Psoas muscle (tissue), 8 donors: ENCODE data around the gene CACNA1C. TPM values are rescaled to one million over a fixed set of nuclear protein-coding genes. Genes with fewer than 3 reads are reported as not detected.

Experiments
- ATAC-seq, 4 donors: fragments of 200-7000 bp; cut with Tn5 transposase; one replicate each; pipeline ENCODE4 v1.9.1; 2020; ENCODE audit warnings: moderate library complexity in 3 of 4, mild to moderate bottlenecking in 2 of 4
- DNase-seq, 2 donors: peaks; one replicate each; pipeline ENCODE4 v3.0.0-alpha.2; 2020
- H3K27ac ChIP-seq: fragments of 200-600 bp; one replicate; pipeline ENCODE4 v1.8.0; 2022
- H3K27me3 ChIP-seq, 3 donors: fragments of 200-600 bp in 1 of 3; one replicate each; pipeline versions ENCODE4 v1.6.1 to v1.8.0; 2013 to 2022; ENCODE audit warnings: low read length in 2 of 3, mild to moderate bottlenecking in 2 of 3, moderate library complexity in 1 of 3; ENCODE audit not compliant: insufficient read depth in 3 of 3
- H3K36me3 ChIP-seq, 2 donors: fragments of 200-600 bp in 1 of 2; one replicate each; pipeline versions ENCODE4 v1.6.1 to v1.8.0; 2013 to 2022; ENCODE audit warnings: low read depth in 1 of 2, mild to moderate bottlenecking in 1 of 2, moderate library complexity in 1 of 2; ENCODE audit not compliant: insufficient read depth in 1 of 2
- H3K4me1 ChIP-seq: fragments of 200-600 bp; one replicate; pipeline ENCODE4 v1.8.0; 2022
- H3K4me3 ChIP-seq: fragments of 200-600 bp; one replicate; pipeline ENCODE4 v1.8.0; 2022; ENCODE audit warnings: mild to moderate bottlenecking
- H3K9me3 ChIP-seq: fragments of 200-600 bp; one replicate; pipeline ENCODE4 v1.8.0; 2022
- CTCF ChIP-seq: fragments of 200-600 bp; IDR thresholded peaks from one replicate; pipeline ENCODE4 v1.8.0; 2022; ENCODE audit warnings: antibody characterized with exemption
- WGBS, 3 donors: extraction: QIAGEN DNeasy Blood & Tissue Kit; methylation state at CpG; one replicate each; pipeline versions ENCODE4 v1.1.6 to v1.1.7; 2013; 5-methylcytosine and 5-hydroxymethylcytosine counted together
- intact Hi-C, 2 donors: fragments of 100-400 bp; cut with DNase I; formaldehyde crosslinking; loops; one replicate each; pipeline versions ENCODE4 v1.11.0 to v1.14.2; 2022
- polyA plus RNA-seq, 3 donors: library from polyadenylated mRNA; stranded (reverse); fragments of 200-250 nt; gene quantifications; one replicate each; pipeline ENCODE4 v1.2.3, GENCODE V29; 2013
- total RNA-seq, 4 donors: library from RNA; stranded (reverse); fragmentation: NEBNext Ultra II Directional in 2 of 4; extraction: Animal tissue kit (Norgen Biotek cat#: 25700) in 2 of 4; gene quantifications; one replicate each; pipeline versions ENCODE4 v1.2.1 to v1.2.4, GENCODE V29; 2021 to 2023
- donor health status: healthy with polysubstance abuse.
- donor health status: DM: no; HTN: no; CAD: no; lungs with moderate emphysema.
- donor health status: Bipolar disorder and iron deficiency.
- donor health status: healthy.
- donor health status: DM: yes; HTN: yes; CAD: no.
- donor health status: DM: no; HTN: no; CAD: no.
- donor health status: DM: no; HTN: no; CAD: no.
- donor health status: DM: yes; HTN: yes; CAD: no.

Gene CACNA1C
- total and polyA plus RNA-seq, 7 donors = 0.26 to 2.9 (median 0.95) TPM

DNA sequence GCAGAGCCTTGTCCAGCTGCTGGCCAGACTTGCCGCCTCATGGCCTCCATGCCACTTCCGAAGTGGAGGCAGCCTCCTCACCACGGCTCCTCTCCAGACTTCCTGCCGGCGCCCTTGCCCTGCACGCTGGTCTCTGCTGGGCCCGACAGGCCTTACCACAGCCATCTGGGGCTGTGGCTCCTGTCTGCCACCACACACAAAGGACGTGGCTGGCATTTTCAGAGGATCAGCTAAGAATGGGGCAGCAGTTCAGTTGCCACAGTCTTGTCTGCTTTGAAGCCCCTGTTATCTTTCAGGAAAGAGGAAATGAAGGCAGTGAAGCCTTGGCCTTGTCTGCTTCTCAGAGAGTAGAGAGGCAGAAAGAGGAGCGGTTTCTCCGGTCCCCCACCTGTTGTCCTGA lies 564.0 kb downstream of the CACNA1C start:
- no peak for ATAC-seq
- peaks cover 0 to 18% (median 2%) of the 10 kb centered on the region in 3 donors for H3K27me3 ChIP-seq
- no peaks in the 10 kb centered on the region for H3K4me1 ChIP-seq
- no peak overlapping the region for H3K27ac ChIP-seq
- intact Hi-C loops = no loop called here
- TF ChIP-seq CTCF = no peak
- DNase-seq = no peak
- H3K9me3 ChIP-seq = no peaks in the 10 kb centered on the region
- no peak overlapping the region for H3K4me3 ChIP-seq
- no peaks in the 10 kb centered on the region for H3K36me3 ChIP-seq
- 67 to 71% (median 69%) methylated on average over 10 of the region's 10 CpGs for WGBS, 3 donors

DNA sequence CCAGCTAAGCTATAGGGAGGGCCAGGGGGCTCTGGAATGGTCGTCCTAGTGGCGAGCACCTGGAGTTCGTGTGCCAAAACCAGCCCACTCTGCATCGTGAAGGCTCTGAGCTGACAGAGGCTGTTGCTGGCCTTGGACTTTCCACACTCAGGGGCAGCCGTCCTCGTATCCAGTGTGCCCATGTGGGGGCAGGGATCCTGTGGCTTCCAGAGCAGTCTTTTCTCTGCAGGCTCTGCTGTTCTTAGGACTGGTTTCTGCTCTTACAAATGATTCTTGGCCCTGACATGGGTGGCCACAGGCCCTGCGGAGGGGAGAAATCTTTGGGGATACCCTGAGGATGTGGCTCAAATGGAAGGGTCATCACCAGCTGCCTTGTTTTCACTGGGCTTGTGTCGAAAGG lies 564.6 kb downstream of the CACNA1C start:
- Histone ChIP-seq H3K27me3 (peaks cover 0 to 18% (median 2%) of the 10 kb centered on the region in 3 donors), H3K4me3 (no peak overlapping the region), H3K27ac (no peak overlapping the region), H3K4me1 (no peaks in the 10 kb centered on the region), H3K36me3 (no peaks in the 10 kb centered on the region), H3K9me3 (no peaks in the 10 kb centered on the region)
- 80 to 87% (median 83%) methylated on average over 8 of the region's 8 CpGs for WGBS, 3 donors
- DNase-seq (no peak), ATAC-seq (no peak)
- intact Hi-C loops = no loop called here
- no peak for TF ChIP-seq CTCF

- DNase-seq = no peak
- intact Hi-C loops = no loop called here
- no peaks in the 10 kb centered on the region for H3K4me1 ChIP-seq
- no peak for TF ChIP-seq CTCF
- H3K27me3 ChIP-seq = peaks cover 0 to 18% (median 5%) of the 10 kb centered on the region in 3 donors
- 83 to 85% (median 85%) methylated on average over 12 of the region's 12 CpGs for WGBS, 3 donors
- no peak overlapping the region for H3K27ac ChIP-seq
- H3K4me3 ChIP-seq = no peak overlapping the region
- ATAC-seq = no peak
- no peaks in the 10 kb centered on the region for H3K9me3 ChIP-seq
- no peaks in the 10 kb centered on the region for H3K36me3 ChIP-seq
These were observed 565.7 kb downstream of the CACNA1C start for GRCh38 chr12:2618291-2618995.

DNA sequence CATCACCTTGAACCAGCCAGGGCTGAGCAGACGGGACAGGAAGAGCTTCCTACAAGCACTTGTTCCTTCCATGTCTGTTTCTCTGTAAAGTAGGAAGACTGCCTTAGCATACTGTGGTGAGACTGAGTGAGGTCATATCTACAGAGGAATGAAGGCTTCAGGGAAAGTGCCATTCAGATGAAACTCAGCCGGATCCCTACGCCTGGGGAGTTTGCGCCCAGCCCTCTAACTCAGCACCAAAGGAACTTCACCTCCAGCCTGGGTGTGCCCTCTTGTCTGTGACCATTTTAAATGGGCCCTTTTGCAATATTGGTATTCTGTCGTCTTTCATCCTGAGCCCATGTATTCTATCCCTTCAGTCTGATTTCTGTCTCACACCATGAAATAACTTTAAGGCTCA lies 566.3 kb downstream of the CACNA1C start:
- 91 to 93% (median 92%) methylated on average over 5 of the region's 5 CpGs for WGBS, 3 donors
- H3K27me3 ChIP-seq = peaks cover 0 to 18% (median 5%) of the 10 kb centered on the region in 3 donors
- TF ChIP-seq CTCF = no peak
- no peak overlapping the region for H3K4me3 ChIP-seq
- ATAC-seq (no peak), DNase-seq (no peak)
- H3K36me3 ChIP-seq = no peaks in the 10 kb centered on the region
- no peaks in the 10 kb centered on the region for H3K4me1 ChIP-seq
- no peaks in the 10 kb centered on the region for H3K9me3 ChIP-seq
- intact Hi-C loops = no loop called here
- no peak overlapping the region for H3K27ac ChIP-seq

GRCh38 chr12:2622460-2622859 lies 569.7 kb downstream of the CACNA1C start:
- intact Hi-C loops = no loop called here
- ATAC-seq = no peak
- DNase-seq = no peak
- 78 to 89% (median 81%) methylated on average over 6 of the region's 6 CpGs for WGBS, 3 donors
- H3K4me3 ChIP-seq = no peak overlapping the region
- no peak overlapping the region for H3K27ac ChIP-seq
- no peaks in the 10 kb centered on the region for H3K9me3 ChIP-seq
- peaks cover 0 to 10% (median 3%) of the 10 kb centered on the region in 3 donors for H3K27me3 ChIP-seq
- H3K4me1 ChIP-seq = no peaks in the 10 kb centered on the region
- no peaks in the 10 kb centered on the region for H3K36me3 ChIP-seq
- no peak for TF ChIP-seq CTCF
